Ureter (tissue), 1 donor: Measurements from ENCODE around the gene NEURL1B. TPM values are rescaled to one million over a fixed set of nuclear protein-coding genes. Genes with fewer than 3 reads are reported as not detected.

ENCODE experiments used
- DNase-seq: peaks from one replicate; pipeline ENCODE4 v3.0.0-alpha.2; 2020; ENCODE audit warnings: low spot score
- total RNA-seq: library from RNA; stranded (reverse); gene quantifications from one replicate; pipeline ENCODE4 v1.2.4, GENCODE V29; 2023
- donor health status: DM: yes; HTN: yes; CAD: no.

The NEURL1B gene
- total RNA-seq, 1 donor from 2014 or later: 35.0 TPM

- peak; percentile 83 for DNase-seq
Observed at GRCh38 chr5:172730981-172731679, 90.1 kb downstream of the NEURL1B start.

DNA sequence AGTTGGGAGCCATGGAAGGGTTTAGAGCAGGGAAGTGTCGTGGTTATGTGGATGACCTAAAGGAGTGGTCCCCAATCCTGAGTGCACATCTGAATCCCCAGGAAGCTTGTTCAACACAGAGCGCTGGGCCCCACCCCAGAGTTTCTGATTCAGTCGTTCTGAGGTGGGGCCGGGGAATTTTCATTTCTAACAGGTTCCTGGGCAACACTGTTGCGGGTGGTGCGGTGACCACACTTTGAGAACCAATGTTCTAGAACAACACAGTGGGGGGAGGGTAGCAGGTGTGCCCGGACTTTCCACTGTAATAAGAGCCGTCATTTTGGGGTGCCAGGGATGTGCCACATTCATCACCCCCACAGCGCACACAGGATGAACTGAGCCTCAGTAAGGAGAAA, 90.6 kb downstream of the NEURL1B start:
- DNase-seq: no peak

- no peak for DNase-seq
Observed at GRCh38 chr5:172732201-172732865, 91.3 kb downstream of the NEURL1B start.

DNA sequence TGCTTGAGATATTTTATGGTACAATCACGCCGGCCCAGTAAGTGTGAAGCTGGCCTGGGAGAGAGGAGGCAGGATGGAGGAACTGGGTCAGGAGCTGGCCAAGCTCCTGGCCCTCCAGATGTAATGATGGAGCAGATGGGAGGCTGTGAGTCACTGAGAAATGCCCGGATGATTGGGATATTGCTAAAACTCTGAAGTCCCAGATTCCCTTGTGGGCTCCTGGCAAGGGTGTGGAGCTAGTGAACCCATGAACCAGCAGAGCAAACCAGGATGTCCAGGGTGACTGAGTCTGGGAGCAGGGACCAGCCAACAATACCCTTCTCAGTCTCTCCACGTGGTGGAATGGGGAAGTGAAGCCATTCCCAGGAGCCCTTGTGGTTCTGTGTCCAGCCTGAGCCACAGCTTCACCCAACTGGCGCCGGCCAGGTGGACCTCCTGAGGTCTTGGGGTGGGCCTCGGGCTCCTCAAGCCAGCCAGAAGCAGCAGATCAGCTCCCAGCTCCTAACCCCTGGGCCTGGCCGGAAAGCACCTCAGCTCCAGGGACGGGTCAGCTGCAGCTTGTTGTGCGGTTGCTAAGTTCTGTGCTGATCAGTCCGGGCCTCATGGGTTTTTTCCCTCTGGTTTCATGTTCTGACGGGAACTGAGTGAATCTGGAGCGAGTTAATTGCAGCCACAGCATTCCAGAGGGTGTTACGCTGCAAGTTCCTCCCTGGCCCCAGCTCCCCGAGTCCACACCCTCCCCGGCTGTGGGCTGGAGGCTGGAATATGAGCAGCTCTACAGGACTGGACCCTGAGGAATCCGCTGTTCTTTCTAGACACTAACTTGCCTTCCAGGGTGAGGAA, 92.3 kb downstream of the NEURL1B start:
- DNase-seq: peak; percentile 88

- DNase-seq: no peak
Observed at GRCh38 chr5:172733974-172734346, 92.9 kb downstream of the NEURL1B start.

DNA sequence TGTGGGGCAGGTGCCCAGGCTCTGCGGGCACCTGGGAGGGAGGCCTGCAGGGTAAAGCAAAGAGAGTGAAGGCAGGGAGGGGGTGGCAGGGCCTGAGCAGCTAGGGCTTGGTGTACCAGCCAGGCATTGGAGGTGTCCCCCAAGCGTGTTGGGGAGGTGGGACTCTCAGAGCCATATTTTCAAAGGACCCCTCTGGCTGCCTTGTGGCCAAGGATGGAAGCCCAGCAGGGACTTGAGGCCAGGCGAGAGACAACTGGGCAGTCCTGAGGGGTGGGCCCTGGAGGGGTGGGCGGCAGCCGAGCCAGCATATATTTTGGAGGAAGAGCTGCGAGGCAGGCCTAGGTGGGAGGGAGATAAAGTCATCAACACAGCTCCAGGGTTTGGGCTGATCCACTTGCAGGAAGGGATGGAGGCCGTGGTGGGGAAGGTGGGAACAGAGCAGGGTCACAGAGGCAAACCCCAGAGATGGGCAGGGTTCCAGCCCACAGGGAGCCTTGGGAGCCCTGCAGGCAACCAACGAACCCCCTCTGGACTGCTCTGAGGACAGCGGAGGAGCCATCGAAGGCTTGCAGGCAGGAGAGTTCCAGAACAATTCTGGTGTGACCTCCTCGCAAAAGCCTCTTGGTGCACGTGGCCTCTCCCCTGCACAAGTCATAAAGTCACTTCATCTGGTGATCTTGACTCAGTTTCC, 94.2 kb downstream of the NEURL1B start:
- DNase-seq: no peak

- no peak for DNase-seq
Observed at GRCh38 chr5:172736508-172737135, 95.6 kb downstream of the NEURL1B start.

DNA sequence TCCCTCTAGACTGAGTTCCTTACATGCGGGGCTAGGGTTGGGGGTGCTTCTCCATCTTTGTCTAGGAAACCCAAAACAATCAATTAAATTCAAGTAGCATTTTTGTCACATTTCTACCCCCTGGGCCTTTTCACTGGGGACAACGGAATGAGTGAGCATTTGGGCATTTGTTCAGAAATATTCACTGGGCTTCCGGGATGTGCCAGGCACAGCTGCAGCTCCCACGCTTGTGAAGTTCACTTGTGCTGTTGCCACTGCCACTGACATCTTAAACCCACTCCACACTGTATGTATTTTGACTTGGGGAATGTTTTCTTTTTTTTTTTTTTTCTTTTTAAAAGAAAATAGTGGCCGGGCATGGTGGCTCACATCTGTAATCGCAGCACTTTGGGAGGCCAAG, 98.3 kb downstream of the NEURL1B start:
- no peak for DNase-seq

DNA sequence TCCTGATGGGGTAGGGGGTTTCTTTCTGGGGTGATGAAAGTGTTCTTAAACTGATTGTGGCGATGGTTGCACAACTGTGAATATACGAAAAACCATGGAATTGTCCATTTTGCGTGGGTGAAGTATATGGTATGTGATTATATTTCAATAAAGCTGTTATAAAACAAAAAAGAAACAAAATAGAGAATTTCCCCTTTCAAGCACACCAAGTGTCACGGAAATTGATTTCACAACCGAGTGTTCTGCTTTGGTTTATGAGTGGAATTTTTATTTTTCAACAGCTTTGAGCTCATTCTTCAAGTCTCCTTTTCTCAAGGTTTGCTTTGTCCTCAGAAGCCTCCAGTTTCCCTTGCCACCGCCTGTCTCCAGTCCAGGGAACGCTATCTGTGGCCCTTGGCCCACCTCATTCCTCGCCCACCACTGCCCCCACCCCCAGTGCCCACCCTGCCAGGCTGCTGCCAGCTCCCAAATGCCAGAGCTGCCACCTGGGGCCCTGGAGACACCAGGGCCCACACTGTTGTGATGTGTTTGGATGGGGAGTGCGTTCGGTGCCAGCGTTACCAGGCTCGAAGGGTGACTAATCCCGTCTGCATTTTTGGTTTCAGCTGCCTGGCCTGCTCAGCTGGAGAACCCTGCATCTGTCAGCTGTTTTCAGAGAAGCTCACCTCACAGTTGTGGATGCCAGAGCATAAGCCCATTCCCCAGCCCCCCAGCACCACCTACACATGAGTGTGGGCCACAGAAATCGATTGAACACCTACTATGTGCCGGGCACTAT, 99.6 kb downstream of the NEURL1B start:
- peak; percentile 72 for DNase-seq

Other genes with a start within 250 kb of the NEURL1B start
- 39.8 TPM for gene SH3PXD2B, start 186.7 kb upstream of the NEURL1B start, total RNA-seq
- gene DUSP1, start 129.9 kb downstream of the NEURL1B start, total RNA-seq: 84.2 TPM
- gene ERGIC1, start 193.0 kb downstream of the NEURL1B start, total RNA-seq: 140 TPM